HL-60 (cell line): ENCODE measurements around the gene HHLA2.
"Not testable (repeated sequence)": the region's sequence is repeated elsewhere in the genome, so short reads cannot be mapped to it uniquely, and the experiment has no call there.

ENCODE experiments used
- DNase-seq, 2 experiments: peaks; one replicate each; pipeline ENCODE4 v3.0.0-alpha.2; 2010 to 2020; ENCODE audit warnings: low read depth in 1 of 2, low spot score in 1 of 2
- H3K27ac ChIP-seq: fragments of 250-450 bp; sonication (Bioruptor Pico); replicated peaks from 2 replicates; pipeline ENCODE4 v1.5.1; 2020; ENCODE audit warnings: mild to moderate bottlenecking, moderate library complexity
- H3K27me3 ChIP-seq: fragments of 250-450 bp; sonication (Bioruptor Pico); 2 replicates; pipeline ENCODE4 v1.5.1; 2021; ENCODE audit warnings: mild to moderate bottlenecking, moderate library complexity; ENCODE audit not compliant: insufficient read depth, poor library complexity, severe bottlenecking
- H3K4me3 ChIP-seq: replicated peaks from 2 replicates; pipeline ENCODE4 v1.5.1; 2011; ENCODE audit warnings: mild to moderate bottlenecking, control low read depth, low read length; ENCODE audit not compliant: insufficient read depth
- GABPA ChIP-seq: IDR thresholded peaks from 2 replicates; pipeline ENCODE4 v1.6.1; 2012; ENCODE audit warnings: low read depth
- POLR2AphosphoS5 ChIP-seq: IDR thresholded peaks from 2 replicates; pipeline ENCODE4 v1.6.1; 2012; ENCODE audit warnings: low read depth
- REST ChIP-seq: IDR thresholded peaks from 2 replicates; pipeline ENCODE4 v1.6.1; 2012; ENCODE audit warnings: low read depth; ENCODE audit not compliant: insufficient replicate concordance
- SPI1 ChIP-seq: IDR thresholded peaks from 2 replicates; pipeline ENCODE4 v1.6.1; 2012; ENCODE audit warnings: low read depth, mild to moderate bottlenecking, borderline replicate concordance
- TF ChIP-seq, protein P1 (sequence below): IDR thresholded peaks from one replicate; pipeline ENCODE4 v1.5.1; 2011; ENCODE audit warnings: low read length, control low read depth, inconsistent platforms; ENCODE audit not compliant: insufficient read depth

The HHLA2 gene

GRCh38 chr3:108376026-108376425 is 79.7 kb downstream of the HHLA2 start:
- no peak overlapping the region for H3K27ac ChIP-seq
- H3K27me3 ChIP-seq, result no peaks in the 10 kb centered on the region
- H3K4me3 ChIP-seq, result no peak overlapping the region
- DNase-seq, result no peak
- TF ChIP-seq SPI1 (no peak), REST (no peak), POLR2AphosphoS5 (no peak), GABPA (no peak)
- TF ChIP-seq, protein P1, sequence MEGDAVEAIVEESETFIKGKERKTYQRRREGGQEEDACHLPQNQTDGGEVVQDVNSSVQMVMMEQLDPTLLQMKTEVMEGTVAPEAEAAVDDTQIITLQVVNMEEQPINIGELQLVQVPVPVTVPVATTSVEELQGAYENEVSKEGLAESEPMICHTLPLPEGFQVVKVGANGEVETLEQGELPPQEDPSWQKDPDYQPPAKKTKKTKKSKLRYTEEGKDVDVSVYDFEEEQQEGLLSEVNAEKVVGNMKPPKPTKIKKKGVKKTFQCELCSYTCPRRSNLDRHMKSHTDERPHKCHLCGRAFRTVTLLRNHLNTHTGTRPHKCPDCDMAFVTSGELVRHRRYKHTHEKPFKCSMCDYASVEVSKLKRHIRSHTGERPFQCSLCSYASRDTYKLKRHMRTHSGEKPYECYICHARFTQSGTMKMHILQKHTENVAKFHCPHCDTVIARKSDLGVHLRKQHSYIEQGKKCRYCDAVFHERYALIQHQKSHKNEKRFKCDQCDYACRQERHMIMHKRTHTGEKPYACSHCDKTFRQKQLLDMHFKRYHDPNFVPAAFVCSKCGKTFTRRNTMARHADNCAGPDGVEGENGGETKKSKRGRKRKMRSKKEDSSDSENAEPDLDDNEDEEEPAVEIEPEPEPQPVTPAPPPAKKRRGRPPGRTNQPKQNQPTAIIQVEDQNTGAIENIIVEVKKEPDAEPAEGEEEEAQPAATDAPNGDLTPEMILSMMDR, result no peak

DNA sequence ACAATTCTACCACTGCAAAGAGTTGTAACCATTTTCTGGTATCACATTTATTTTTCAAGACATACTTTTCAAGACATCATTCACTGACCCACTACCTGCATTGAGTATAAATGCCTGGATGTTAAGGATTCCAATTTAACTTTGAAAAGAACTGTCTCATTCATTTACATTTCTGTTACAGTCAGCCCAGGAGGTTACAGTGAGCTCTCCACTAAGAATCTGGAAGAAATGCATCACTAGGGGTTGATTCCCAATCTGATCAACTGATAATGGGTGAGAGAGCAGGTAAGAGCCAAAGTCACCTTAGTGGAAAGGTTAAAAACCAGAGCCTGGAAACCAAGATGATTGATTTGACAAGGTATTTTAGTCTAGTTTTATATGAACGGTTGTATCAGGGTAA is 81.0 kb downstream of the HHLA2 start:
- DNase-seq, result no peak
- Histone ChIP-seq H3K27ac (no peak overlapping the region), H3K27me3 (no peaks in the 10 kb centered on the region), H3K4me3 (no peak overlapping the region)
- TF ChIP-seq REST (no peak), GABPA (no peak), SPI1 (no peak), POLR2AphosphoS5 (no peak)
- TF ChIP-seq, protein P1, result no peak

- TF ChIP-seq GABPA (no peak), SPI1 (no peak), POLR2AphosphoS5 (no peak), REST (no peak)
- TF ChIP-seq, protein P1, result no peak
- DNase-seq, result no peak
- Histone ChIP-seq H3K4me3 (no peak overlapping the region), H3K27me3 (no peaks in the 10 kb centered on the region), H3K27ac (no peak overlapping the region)
Measured at GRCh38 chr3:108378153-108378951, 82.0 kb downstream of the HHLA2 start.

DNA sequence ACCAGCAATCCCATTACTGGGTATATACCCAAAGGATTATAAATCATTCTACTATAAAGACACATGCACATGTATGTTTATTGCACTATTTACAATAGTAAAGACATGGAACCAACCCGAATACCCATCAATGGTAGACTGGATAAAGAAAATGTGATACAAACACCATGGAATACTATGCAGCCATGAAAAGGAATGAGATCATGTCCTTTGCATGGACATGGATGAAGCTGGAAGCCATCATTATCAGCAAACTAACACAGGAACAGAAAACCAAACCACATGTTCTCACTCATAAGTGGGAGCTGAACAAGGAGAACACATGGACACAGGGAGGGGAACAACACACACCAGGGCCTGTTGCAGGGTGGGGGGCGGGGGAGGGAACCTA is 82.6 kb downstream of the HHLA2 start:
- not testable (repeated sequence) for H3K27ac ChIP-seq, H3K4me3 ChIP-seq, DNase-seq, H3K27me3 ChIP-seq
